HL-60/S4 treated with retinoic acid at 250 ng/mL for 4 days and 3 days (cell line): Measurements from ENCODE around the gene KRTAP26-1.

Experiments used
- in situ Hi-C: fragments of 300-500 bp; cut with MboI; formaldehyde crosslinking; loops from 2 replicates; pipeline ENCODE4 v1.7.0; 2022; ENCODE audit warnings: low sequenced_read_pairs

Gene KRTAP26-1

GRCh38 chr21:30320215-30320614 is at the start of gene KRTAP26-1:
KRTAP26-1 (minus strand) TSS chr21:30320315; CDS start chr21:30320035, 280 bp downstream.
- in situ Hi-C loops = no loop called here

- in situ Hi-C loops = no loop called here
Observed at GRCh38 chr21:30355906-30356305, 35.8 kb upstream of the KRTAP26-1 start.

GRCh38 chr21:30354308-30355005 is 34.3 kb upstream of the KRTAP26-1 start:
- in situ Hi-C loops = no loop called here

GRCh38 chr21:30351534-30351933 is 31.4 kb upstream of the KRTAP26-1 start:
- in situ Hi-C loops = no loop called here

GRCh38 chr21:30349572-30349971 is 29.5 kb upstream of the KRTAP26-1 start:
- in situ Hi-C loops = no loop called here

- in situ Hi-C loops = no loop called here
Observed at GRCh38 chr21:30348506-30348905, 28.4 kb upstream of the KRTAP26-1 start, which contains the start of gene KRTAP23-1. KRTAP23-1 (minus strand) TSS chr21:30348606; CDS start chr21:30348606, 0 bp downstream.

- in situ Hi-C loops = no loop called here
Observed at GRCh38 chr21:30345014-30345413, 24.9 kb upstream of the KRTAP26-1 start.

- in situ Hi-C loops = no loop called here
Observed at GRCh38 chr21:30340714-30341573, 20.8 kb upstream of the KRTAP26-1 start.

- in situ Hi-C loops = no loop called here
Observed at GRCh38 chr21:30338717-30339116, 18.6 kb upstream of the KRTAP26-1 start.

GRCh38 chr21:30337772-30338171 is 17.7 kb upstream of the KRTAP26-1 start:
- in situ Hi-C loops = no loop called here

- in situ Hi-C loops = no loop called here
Observed at GRCh38 chr21:30337276-30337744, 17.2 kb upstream of the KRTAP26-1 start, which contains the start of gene KRTAP27-1. KRTAP27-1 (minus strand) TSS chr21:30337694; CDS start chr21:30337668, 26 bp downstream.

- in situ Hi-C loops = no loop called here
Observed at GRCh38 chr21:30336596-30336995, 16.5 kb upstream of the KRTAP26-1 start.

- in situ Hi-C loops = no loop called here
Observed at GRCh38 chr21:30333736-30334135, 13.6 kb upstream of the KRTAP26-1 start.

- in situ Hi-C loops = no loop called here
Observed at GRCh38 chr21:30332681-30333080, 12.6 kb upstream of the KRTAP26-1 start.

GRCh38 chr21:30329203-30329875 is 9.2 kb upstream of the KRTAP26-1 start:
- in situ Hi-C loops = no loop called here

GRCh38 chr21:30326390-30326789 is 6.3 kb upstream of the KRTAP26-1 start:
- in situ Hi-C loops = no loop called here

- in situ Hi-C loops = no loop called here
Observed at GRCh38 chr21:30315701-30316100, 4.4 kb downstream of the KRTAP26-1 start.

- in situ Hi-C loops = no loop called here
Observed at GRCh38 chr21:30306884-30307283, 13.2 kb downstream of the KRTAP26-1 start.

GRCh38 chr21:30305136-30305535 is 15.0 kb downstream of the KRTAP26-1 start:
- in situ Hi-C loops = no loop called here

- in situ Hi-C loops = no loop called here
Observed at GRCh38 chr21:30289215-30289614, 30.9 kb downstream of the KRTAP26-1 start, which contains the start of gene KRTAP25-1. KRTAP25-1 (minus strand) TSS chr21:30289514; CDS start chr21:30289490, 24 bp downstream.

GRCh38 chr21:30282850-30283249 is 37.3 kb downstream of the KRTAP26-1 start, which contains the start of gene KRTAP24-1:
KRTAP24-1 (minus strand) TSS chr21:30282950; CDS start chr21:30282932, 18 bp downstream.
- in situ Hi-C loops = no loop called here
